H9 (cell line): ENCODE results near the gene SHB. TPM values are rescaled to one million over a fixed set of nuclear protein-coding genes. Genes with fewer than 3 reads are reported as not detected.

ENCODE experiments used
- DNase-seq: peaks from one replicate; pipeline ENCODE4 v3.0.0-alpha.2; 2017
- H2AFZ ChIP-seq: one replicate; pipeline ENCODE4 v1.6.1; 2013; ENCODE audit warnings: mild to moderate bottlenecking, low read length, control low read depth, moderate library complexity
- H2AK5ac ChIP-seq: 2 replicates; pipeline ENCODE4 v1.6.1; 2013; ENCODE audit warnings: low read length, control low read depth, mixed read lengths; ENCODE audit not compliant: insufficient read length
- H2BK120ac ChIP-seq: one replicate; pipeline ENCODE4 v1.6.1; 2013; ENCODE audit warnings: low read depth, mild to moderate bottlenecking, low read length, control low read depth, inconsistent platforms; ENCODE audit not compliant: poor library complexity, severe bottlenecking
- H2BK12ac ChIP-seq: 2 replicates; pipeline ENCODE4 v1.6.1; 2013; ENCODE audit warnings: low read length, control low read depth, mixed read lengths, low read depth; ENCODE audit not compliant: insufficient read length
- H2BK15ac ChIP-seq: 2 replicates; pipeline ENCODE4 v1.6.1; 2013; ENCODE audit warnings: low read depth, low read length, control low read depth
- H2BK20ac ChIP-seq: one replicate; pipeline ENCODE4 v1.6.1; 2013; ENCODE audit warnings: low read depth, mild to moderate bottlenecking, low read length, control low read depth, inconsistent platforms; ENCODE audit not compliant: poor library complexity, severe bottlenecking
- H2BK5ac ChIP-seq: 2 replicates; pipeline ENCODE4 v1.6.1; 2013; ENCODE audit warnings: low read length, control low read depth, mixed read lengths; ENCODE audit not compliant: insufficient read length
- H3K14ac ChIP-seq: 2 replicates; pipeline ENCODE4 v1.6.1; 2013; ENCODE audit warnings: low read length, control low read depth; ENCODE audit not compliant: insufficient read depth
- H3K18ac ChIP-seq: 2 replicates; pipeline ENCODE4 v1.6.1; 2013; ENCODE audit warnings: low read depth, mild to moderate bottlenecking, mixed read lengths, low read length, control low read depth; ENCODE audit not compliant: insufficient read length
- H3K23ac ChIP-seq: 2 replicates; pipeline ENCODE4 v1.6.1; 2013; ENCODE audit warnings: low read length, control low read depth, mixed read lengths, low read depth; ENCODE audit not compliant: insufficient read length
- H3K23me2 ChIP-seq: 2 replicates; pipeline ENCODE4 v1.6.1; 2013; ENCODE audit warnings: low read depth, mild to moderate bottlenecking, mixed read lengths, low read length, control low read depth; ENCODE audit not compliant: insufficient read length, poor library complexity, severe bottlenecking
- H3K27ac ChIP-seq: 2 replicates; pipeline ENCODE4 v1.5.1; 2013; ENCODE audit warnings: low read length, control low read depth, mixed read lengths, low read depth; ENCODE audit not compliant: insufficient read length
- H3K27me3 ChIP-seq: 2 replicates; pipeline ENCODE4 v1.6.1; 2013; ENCODE audit warnings: low read length, control low read depth, inconsistent platforms; ENCODE audit not compliant: insufficient read depth
- H3K4ac ChIP-seq: 2 replicates; pipeline ENCODE4 v1.6.1; 2013; ENCODE audit warnings: low read depth, mild to moderate bottlenecking, control low read depth, inconsistent platforms, low read length, moderate library complexity
- H3K4me1 ChIP-seq: 2 replicates; pipeline ENCODE4 v1.6.1; 2013; ENCODE audit warnings: low read length, control low read depth, inconsistent platforms; ENCODE audit not compliant: insufficient read depth
- H3K4me2 ChIP-seq: 2 replicates; pipeline ENCODE4 v1.6.1; 2013; ENCODE audit warnings: low read length, control low read depth, mixed read lengths; ENCODE audit not compliant: insufficient read length, insufficient read depth
- H3K56ac ChIP-seq: 2 replicates; pipeline ENCODE4 v1.6.1; 2013; ENCODE audit warnings: low read depth, mild to moderate bottlenecking, mixed read lengths, low read length, control low read depth; ENCODE audit not compliant: insufficient read length
- H3K79me1 ChIP-seq: 2 replicates; pipeline ENCODE4 v1.6.1; 2013; ENCODE audit warnings: low read depth, mild to moderate bottlenecking, moderate library complexity, low read length, control low read depth, inconsistent platforms; ENCODE audit not compliant: insufficient read depth, poor library complexity, severe bottlenecking
- H3K79me2 ChIP-seq: 2 replicates; pipeline ENCODE4 v1.6.1; 2013; ENCODE audit warnings: low read length, control low read depth, inconsistent platforms; ENCODE audit not compliant: insufficient read depth
- H3K9ac ChIP-seq: 2 replicates; pipeline ENCODE4 v1.6.1; 2013; ENCODE audit warnings: low read length, control low read depth, mixed read lengths; ENCODE audit not compliant: insufficient read length; ENCODE audit errors: extremely low read depth
- H3K9me3 ChIP-seq: one replicate; pipeline ENCODE4 v1.6.1; 2013; ENCODE audit warnings: low read depth, low read length, inconsistent platforms; ENCODE audit not compliant: control insufficient read depth
- H3T11ph ChIP-seq: one replicate; pipeline ENCODE4 v1.6.1; 2013; ENCODE audit warnings: mild to moderate bottlenecking, low read length, control low read depth, inconsistent platforms
- H4K20me1 ChIP-seq: one replicate; pipeline ENCODE4 v1.6.1; 2013; ENCODE audit not compliant: control insufficient read depth, insufficient read length, insufficient read depth
- H4K5ac ChIP-seq: 2 replicates; pipeline ENCODE4 v1.6.1; 2013; ENCODE audit warnings: low read depth, mild to moderate bottlenecking, mixed read lengths, low read length, control low read depth; ENCODE audit not compliant: insufficient read length
- H4K8ac ChIP-seq: replicated peaks from 2 replicates; pipeline ENCODE4 v1.6.1; 2013; ENCODE audit warnings: low read length, control low read depth, mixed read lengths, low read depth; ENCODE audit not compliant: insufficient read length
- H4K91ac ChIP-seq: 2 replicates; pipeline ENCODE4 v1.6.1; 2013; ENCODE audit warnings: low read depth, mild to moderate bottlenecking, moderate library complexity, mixed read lengths, low read length, control low read depth; ENCODE audit not compliant: insufficient read length
- H3K27ac Mint-ChIP-seq, 3 experiments: 2 replicates in 2 of 3; 3 replicates in 1 of 3; pipeline ENCODE4 v1.8.0; 2020 to 2021; ENCODE audit warnings: mixed read lengths in 3 of 3, mild to moderate bottlenecking in 1 of 3, moderate library complexity in 1 of 3
- H3K27me3 Mint-ChIP-seq: 2 replicates; pipeline ENCODE4 v1.8.0; 2021; ENCODE audit warnings: low read depth, mild to moderate bottlenecking, moderate library complexity, mixed read lengths
- H3K36me3 Mint-ChIP-seq, 3 experiments: 2 replicates in 2 of 3; 3 replicates in 1 of 3; pipeline ENCODE4 v1.8.0; 2020 to 2021; ENCODE audit warnings: low read depth in 3 of 3, mixed read lengths in 3 of 3; ENCODE audit not compliant: insufficient read depth in 1 of 3
- H3K4me1 Mint-ChIP-seq, 2 experiments: 2 replicates each; pipeline ENCODE4 v1.8.0; 2020; ENCODE audit warnings: mixed read lengths in 2 of 2
- H3K4me3 Mint-ChIP-seq, 2 experiments: 2 replicates in 1 of 2; 3 replicates in 1 of 2; pipeline ENCODE4 v1.8.0; 2020 to 2021; ENCODE audit warnings: mild to moderate bottlenecking in 2 of 2, mixed read lengths in 2 of 2, moderate library complexity in 1 of 2
- H3K9me3 Mint-ChIP-seq, 2 experiments: 2 replicates in 1 of 2; 3 replicates in 1 of 2; pipeline ENCODE4 v1.8.0; 2020; ENCODE audit warnings: mild to moderate bottlenecking in 2 of 2, mixed read lengths in 2 of 2, moderate library complexity in 1 of 2
- CTCF ChIP-seq: fragments of 200-600 bp; sonication (generic); conservative IDR thresholded peaks from 3 replicates; pipeline ENCODE4 v1.8.0; 2021; ENCODE audit warnings: antibody characterized with exemption, mild to moderate bottlenecking
- WGBS: extraction: QIAGEN DNeasy Blood & Tissue Kit; methylation state at CpG from one replicate; pipeline ENCODE4 v1.1.7; 2013; ENCODE audit warnings: missing lambda C conversion rate, low lambda C conversion rate, mixed read lengths; ENCODE audit not compliant: insufficient read length; ENCODE audit errors: extremely low coverage; 5-methylcytosine and 5-hydroxymethylcytosine counted together
- total RNA-seq: library from RNA; stranded (reverse); gene quantifications from 2 replicates; pipeline ENCODE4 v1.2.1, GENCODE V29; 2021

SHB gene
- total RNA-seq, 1 experiment from 2014 or later = 14.6 TPM

GRCh38 chr9:38060681-38061080 is 8.3 kb downstream of the SHB start:
- Histone ChIP-seq H2BK5ac (no peak overlapping the region), H3K27ac (no peak overlapping the region), H3K4me1 (peaks cover 13% of the 10 kb centered on the region; the same call in 1 of the 2 replicates)

More at GRCh38 chr9:38060681-38061080, 8.3 kb downstream of the SHB start:
- Mint-ChIP-seq H3K27me3 (no peaks in the 10 kb centered on the region; the same call in 1 of the 2 replicates), H3K4me1 (peaks cover 66 to 76% of the 10 kb centered on the region in 2 experiments), H3K27ac (no peak overlapping the region; a peak in 1 of 7 replicates), H3K36me3 (peaks cover 0 to 7% (median 0%) of the 10 kb centered on the region in 3 experiments; a peak in 4 of 7 replicates), H3K9me3 (no peaks in the 10 kb centered on the region), H3K4me3 (no peak overlapping the region)
- Histone ChIP-seq H3K4me2 (no peak overlapping the region), H2AK5ac (no peak overlapping the region), H2AFZ (no peak overlapping the region), H3T11ph (no peak overlapping the region), H3K14ac (no peak overlapping the region), H2BK120ac (no peak overlapping the region), H4K91ac (no peak overlapping the region), H3K79me1 (no peaks in the 10 kb centered on the region), H4K20me1 (peaks cover 2% of the 10 kb centered on the region), H4K8ac (no peak overlapping the region), H3K27me3 (no peaks in the 10 kb centered on the region), H2BK12ac (no peak overlapping the region), H4K5ac (no peak overlapping the region), H3K23ac (no peak overlapping the region), H3K56ac (no peak overlapping the region), H3K9ac (no peak overlapping the region), H3K79me2 (peaks cover 4% of the 10 kb centered on the region; the same call in 1 of the 2 replicates), H3K18ac (no peak overlapping the region), H2BK20ac (no peak overlapping the region), H3K4ac (no peak overlapping the region), H2BK15ac (no peak overlapping the region), H3K23me2 (peaks cover under 1% of the 10 kb centered on the region), H3K9me3 (no peaks in the 10 kb centered on the region)
- no peak for DNase-seq
- TF ChIP-seq CTCF = no peak
- WGBS = no CpG with 5 or more reads among the region's 3 CpGs
